Urinary bladder (tissue), 4 donors: ENCODE measurements around the gene SERGEF. TPM values are rescaled to one million over a fixed set of nuclear protein-coding genes. Genes with fewer than 3 reads are reported as not detected.
A peak's percentile ranks its signal among the peaks of the same experiment; 100 is the strongest.
"Not testable (repeated sequence)": the region's sequence is repeated elsewhere in the genome, so short reads cannot be mapped to it uniquely, and the experiment has no call there.

Experiments
- DNase-seq: peaks from one replicate; pipeline ENCODE4 v3.0.0-alpha.2; 2015; ENCODE audit errors: extremely low spot score
- H3K27ac ChIP-seq: one replicate; pipeline ENCODE4 v1.5.1; 2013; ENCODE audit warnings: low read depth, mild to moderate bottlenecking, moderate library complexity
- H3K36me3 ChIP-seq: one replicate; pipeline ENCODE4 v1.6.1; 2013; ENCODE audit warnings: mild to moderate bottlenecking, moderate library complexity; ENCODE audit not compliant: insufficient read depth
- H3K4me1 ChIP-seq: one replicate; pipeline ENCODE4 v1.6.1; 2013; ENCODE audit warnings: mild to moderate bottlenecking, moderate library complexity; ENCODE audit not compliant: insufficient read depth
- H3K4me3 ChIP-seq: one replicate; pipeline ENCODE4 v1.5.1; 2013; ENCODE audit warnings: low read depth, low read length
- WGBS: extraction: QIAGEN DNeasy Blood & Tissue Kit; methylation state at CpG from one replicate; pipeline ENCODE4 v1.1.7; 2013; 5-methylcytosine and 5-hydroxymethylcytosine counted together
- polyA plus RNA-seq: library from polyadenylated mRNA; stranded (reverse); fragments of 200-250 nt; gene quantifications from one replicate; pipeline ENCODE4 v1.2.3, GENCODE V29; 2013
- total RNA-seq: library from RNA; depleted of rRNA; stranded (reverse); fragments of >200 nt; gene quantifications from one replicate; pipeline ENCODE4 v1.2.3, GENCODE V29; 2014
- donor health status: healthy with polysubstance abuse.
- donor health status: healthy.

The SERGEF gene
- total and polyA plus RNA-seq, 2 donors = 14.1 to 45.3 TPM

DNA sequence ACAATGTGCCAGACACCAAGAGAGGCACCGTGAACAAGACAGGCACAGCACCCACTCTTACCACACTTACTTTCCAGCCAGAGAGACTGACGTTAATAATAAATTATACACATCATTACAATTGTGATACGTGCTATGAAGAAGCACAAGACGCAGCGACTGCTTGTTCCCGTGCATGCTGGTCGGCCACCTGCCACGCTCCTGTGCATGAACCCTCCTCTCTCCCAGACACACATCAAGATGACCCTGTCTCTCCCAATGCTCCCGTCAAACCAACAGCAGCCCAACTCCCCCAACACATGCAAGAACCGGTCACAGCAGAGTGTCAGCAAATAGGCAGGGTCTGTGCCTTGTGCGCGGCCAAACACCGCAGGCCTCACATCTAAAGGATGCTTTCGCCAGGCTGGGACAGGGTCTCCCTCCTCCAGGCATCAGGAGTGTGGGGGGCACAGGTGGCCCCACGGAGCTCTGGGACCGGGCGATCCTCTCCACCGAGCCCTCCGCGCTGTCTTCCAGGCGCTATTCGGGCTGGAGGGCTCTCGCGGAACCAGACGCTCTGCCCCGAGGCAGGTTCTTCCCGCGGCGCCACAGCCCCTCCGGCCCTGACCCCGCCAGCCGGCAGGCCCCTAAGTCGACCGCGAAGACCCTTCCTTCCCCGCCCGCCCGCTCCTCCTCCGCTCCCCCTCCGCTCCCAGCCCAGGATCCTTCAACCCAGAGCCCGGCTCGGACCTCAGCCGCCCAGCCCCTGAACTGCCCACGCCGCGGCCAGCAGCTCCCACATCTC is 533 bp downstream of the SERGEF start:
- WGBS = 6% methylated on average over 46 of the region's 46 CpGs
- Histone ChIP-seq H3K4me1 (no peaks in the 10 kb centered on the region), H3K27ac (peak overlapping the region; percentile 67), H3K36me3 (no peaks in the 10 kb centered on the region), H3K4me3 (peak overlapping the region; percentile 76)
- DNase-seq = no peak

DNA sequence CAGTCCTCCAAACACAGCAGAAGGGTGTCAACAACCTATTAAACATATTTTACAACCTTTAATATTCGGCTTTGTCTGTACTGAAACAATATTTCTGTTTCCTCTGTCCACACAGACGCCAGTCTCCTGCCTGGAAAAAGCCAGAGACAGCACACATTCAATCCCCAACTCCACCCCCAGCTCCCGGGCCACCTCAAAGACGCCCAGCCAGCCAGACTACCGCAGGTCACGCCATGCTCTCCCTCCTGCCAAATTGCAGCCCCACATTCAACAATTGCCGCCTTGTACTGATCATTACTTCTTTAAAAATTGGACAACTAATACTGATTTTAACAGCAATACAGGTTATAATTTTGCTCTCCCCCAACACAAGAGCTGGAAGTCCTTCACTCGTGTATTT is 1.2 kb downstream of the SERGEF start:
- DNase-seq = no peak
- WGBS = 87% methylated on average over 8 of the region's 8 CpGs
- no peak overlapping the region for H3K4me3 ChIP-seq
- H3K36me3 ChIP-seq = no peaks in the 10 kb centered on the region
- no peak overlapping the region for H3K27ac ChIP-seq
- H3K4me1 ChIP-seq = no peaks in the 10 kb centered on the region

DNA sequence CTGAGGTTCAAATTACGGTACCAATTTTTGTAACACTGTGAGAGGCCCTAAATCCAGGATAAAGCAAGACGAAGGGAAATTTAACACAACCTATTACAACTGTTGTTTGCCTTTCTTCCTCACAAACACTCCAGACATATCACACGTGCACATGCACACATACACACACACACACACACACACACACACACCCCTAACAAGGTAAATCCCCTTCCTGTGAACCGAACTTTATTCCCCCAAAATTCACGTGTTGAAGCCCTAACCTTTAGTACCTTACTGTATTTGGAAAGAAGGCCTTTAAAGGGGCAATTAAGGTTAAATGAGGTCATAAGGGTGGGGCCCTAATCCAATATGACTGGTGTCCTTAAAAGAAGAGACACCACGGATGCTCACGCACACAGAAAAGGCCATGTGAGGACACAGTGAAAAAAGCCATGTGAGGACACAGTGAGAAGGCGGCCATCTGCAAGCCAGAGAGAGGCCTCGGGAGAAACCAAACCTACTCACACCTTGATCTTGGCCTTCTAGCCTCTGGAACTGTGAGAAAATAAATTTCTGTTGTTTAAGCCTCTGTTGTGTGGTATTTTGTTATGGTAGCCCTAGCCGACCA is 1.8 kb downstream of the SERGEF start:
- no peak overlapping the region for H3K27ac ChIP-seq

GRCh38 chr11:18010121-18010670 is 2.7 kb downstream of the SERGEF start:
- Histone ChIP-seq H3K36me3 (no peaks in the 10 kb centered on the region), H3K4me1 (no peaks in the 10 kb centered on the region), H3K27ac (no peak overlapping the region), H3K4me3 (no peak overlapping the region)
- no peak for DNase-seq

More for the DNA sequence above, 1.8 kb downstream of the SERGEF start:
- no peak overlapping the region for H3K4me3 ChIP-seq
- no peak for DNase-seq
- no peaks in the 10 kb centered on the region for H3K36me3 ChIP-seq
- WGBS = 89% methylated on average over 10 of the region's 10 CpGs
- no peaks in the 10 kb centered on the region for H3K4me1 ChIP-seq

- H3K36me3 ChIP-seq = no peaks in the 10 kb centered on the region
- H3K4me1 ChIP-seq = no peaks in the 10 kb centered on the region
- no peak overlapping the region for H3K27ac ChIP-seq
- 89% methylated on average over 4 of the region's 4 CpGs for WGBS
- no peak for DNase-seq
- H3K4me3 ChIP-seq = no peak overlapping the region
Observed at GRCh38 chr11:18005376-18006129, 7.3 kb downstream of the SERGEF start.

DNA sequence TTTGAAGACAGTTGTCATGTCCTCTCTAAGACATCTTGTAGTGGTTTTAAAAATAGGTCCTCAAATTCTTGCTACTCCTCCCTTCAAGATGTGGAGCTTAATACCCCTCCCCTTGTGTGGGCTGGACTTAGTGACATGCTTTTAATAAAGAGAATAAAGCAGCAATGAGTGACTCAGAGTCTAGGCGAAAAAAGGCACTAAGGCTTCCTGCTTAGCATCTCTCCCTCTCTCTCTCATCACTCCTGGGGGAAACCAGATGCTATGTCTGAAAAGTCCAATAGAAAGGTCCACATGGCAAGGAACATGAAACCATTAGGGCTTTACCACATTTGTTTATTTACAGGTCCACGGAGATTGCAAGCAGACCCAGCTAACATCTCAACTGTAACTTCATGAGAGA is 11.7 kb downstream of the SERGEF start:
- Histone ChIP-seq H3K4me3 (no peak overlapping the region), H3K36me3 (no peaks in the 10 kb centered on the region), H3K4me1 (no peaks in the 10 kb centered on the region), H3K27ac (no peak overlapping the region)
- DNase-seq = no peak
- 65% methylated on average over 2 of the region's 2 CpGs for WGBS

DNA sequence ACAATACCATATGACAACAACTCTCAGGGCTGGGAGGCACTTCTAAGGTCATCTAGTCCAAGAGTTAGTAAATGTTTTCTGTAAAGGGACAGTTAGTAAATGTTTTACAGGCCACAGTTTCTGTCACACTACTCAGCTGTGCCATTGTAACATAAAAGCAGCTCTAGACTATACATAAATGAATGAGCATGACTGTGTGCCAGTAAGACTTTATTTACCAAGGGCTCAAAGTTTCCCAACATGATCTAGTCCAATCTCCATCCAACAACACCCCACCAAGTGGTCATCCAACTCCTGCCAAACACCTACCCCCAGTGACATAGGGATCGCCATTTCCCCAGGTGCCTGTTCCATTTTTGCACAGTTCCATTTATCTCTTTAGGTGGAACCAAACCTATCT is 12.1 kb downstream of the SERGEF start:
- H3K4me1 ChIP-seq = no peaks in the 10 kb centered on the region
- no peaks in the 10 kb centered on the region for H3K36me3 ChIP-seq
- 96% methylated on average over 1 of the region's 1 CpG for WGBS
- no peak overlapping the region for H3K4me3 ChIP-seq
- no peak for DNase-seq
- no peak overlapping the region for H3K27ac ChIP-seq

GRCh38 chr11:18000128-18000527 is 12.7 kb downstream of the SERGEF start:
- DNase-seq, H3K36me3 ChIP-seq, H3K27ac ChIP-seq, H3K4me1 ChIP-seq, H3K4me3 ChIP-seq: not testable (repeated sequence)
- 97% methylated on average over 4 of the region's 4 CpGs for WGBS

GRCh38 chr11:17992916-17993315 is 19.9 kb downstream of the SERGEF start:
- no peaks in the 10 kb centered on the region for H3K4me1 ChIP-seq
- H3K27ac ChIP-seq = no peak overlapping the region
- no peaks in the 10 kb centered on the region for H3K36me3 ChIP-seq
- no peak overlapping the region for H3K4me3 ChIP-seq
- 85% methylated on average over 2 of the region's 2 CpGs for WGBS
- no peak for DNase-seq

DNA sequence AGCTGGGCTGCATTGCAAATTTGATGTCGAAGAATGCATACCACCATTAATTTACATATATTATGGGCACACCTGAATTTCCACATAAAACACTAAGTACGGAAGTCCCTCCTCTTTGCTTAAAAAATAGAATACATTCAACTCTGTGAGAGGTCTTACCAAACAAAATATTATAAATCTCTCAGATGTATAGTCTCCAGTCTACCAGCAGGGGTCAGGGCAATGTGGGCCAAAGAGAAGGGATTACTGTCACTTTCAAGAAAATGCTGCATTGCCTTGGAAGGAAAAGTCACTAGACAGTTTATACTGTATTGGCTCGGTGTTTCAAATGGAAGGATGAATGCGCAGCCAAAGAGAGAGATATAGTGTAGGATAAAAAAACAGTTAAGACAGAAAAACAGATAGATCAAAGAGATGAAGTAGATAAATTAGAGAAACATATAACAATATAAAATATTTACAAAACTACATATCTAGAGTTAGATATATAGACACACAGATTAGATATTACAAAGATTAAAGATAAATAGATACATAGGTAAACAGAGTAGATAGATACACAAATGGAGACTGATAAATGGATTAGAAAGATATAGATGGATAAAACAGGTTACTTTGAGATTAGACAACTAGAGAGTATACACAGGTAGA is 20.9 kb downstream of the SERGEF start:
- Histone ChIP-seq H3K36me3 (no peaks in the 10 kb centered on the region), H3K4me3 (no peak overlapping the region), H3K4me1 (no peaks in the 10 kb centered on the region), H3K27ac (no peak overlapping the region)
- no peak for DNase-seq
- 40% methylated on average over 4 of the region's 4 CpGs for WGBS

GRCh38 chr11:17989306-17989705 is 23.5 kb downstream of the SERGEF start:
- no peaks in the 10 kb centered on the region for H3K36me3 ChIP-seq
- no peaks in the 10 kb centered on the region for H3K4me1 ChIP-seq
- H3K4me3 ChIP-seq = no peak overlapping the region
- no peak for DNase-seq
- H3K27ac ChIP-seq = no peak overlapping the region
- 93% methylated on average over 1 of the region's 1 CpG for WGBS

- DNase-seq = no peak
- Histone ChIP-seq H3K4me3 (no peak overlapping the region), H3K36me3 (no peaks in the 10 kb centered on the region), H3K27ac (no peak overlapping the region), H3K4me1 (no peaks in the 10 kb centered on the region)
- WGBS = 88% methylated on average over 1 of the region's 1 CpG
Observed at GRCh38 chr11:17988465-17988864, 24.4 kb downstream of the SERGEF start.

DNA sequence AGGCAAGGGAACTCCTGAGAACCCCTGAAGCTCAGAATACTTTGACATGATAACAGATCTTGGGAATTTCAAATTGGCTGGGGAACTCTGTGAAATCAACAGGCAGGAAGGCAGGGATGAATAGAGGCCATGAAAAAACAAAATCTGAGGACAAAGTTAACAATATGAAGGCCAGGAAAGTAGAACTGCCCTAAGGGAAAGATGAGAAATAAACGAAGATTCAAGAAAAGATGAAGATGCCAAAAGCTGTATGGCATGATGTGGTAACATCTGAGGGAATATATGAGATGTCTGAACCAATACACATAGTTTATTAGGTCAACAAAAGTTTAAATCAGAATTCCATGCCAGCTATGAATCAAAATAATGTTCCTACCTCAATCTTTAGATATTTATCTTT is 25.0 kb downstream of the SERGEF start:
- Histone ChIP-seq H3K36me3 (no peaks in the 10 kb centered on the region), H3K4me1 (no peaks in the 10 kb centered on the region), H3K27ac (no peak overlapping the region), H3K4me3 (no peak overlapping the region)
- WGBS = 84% methylated on average over 1 of the region's 1 CpG
- DNase-seq = no peak
